Measurements from ENCODE around the gene BNC2.

DNA sequence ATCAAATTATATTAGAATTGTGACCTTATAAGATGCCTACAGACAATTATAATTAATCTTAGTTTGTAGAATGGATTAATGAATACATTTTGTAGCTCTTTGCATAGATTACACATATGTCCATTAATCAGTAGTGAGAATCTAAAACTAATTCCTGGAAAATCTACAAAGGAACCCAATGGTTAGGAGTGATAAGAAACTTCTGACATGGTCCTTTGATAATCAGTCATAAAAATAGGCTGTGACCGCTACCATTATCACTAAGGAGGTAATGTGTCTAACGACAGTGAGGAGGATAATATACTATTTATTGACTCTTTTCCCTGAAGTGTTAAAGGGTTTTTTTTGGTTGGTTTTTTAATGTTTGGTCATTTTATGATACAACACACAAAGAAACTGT lies 46.6 kb downstream of the BNC2 start:
- TF ChIP-seq, protein P1, sequence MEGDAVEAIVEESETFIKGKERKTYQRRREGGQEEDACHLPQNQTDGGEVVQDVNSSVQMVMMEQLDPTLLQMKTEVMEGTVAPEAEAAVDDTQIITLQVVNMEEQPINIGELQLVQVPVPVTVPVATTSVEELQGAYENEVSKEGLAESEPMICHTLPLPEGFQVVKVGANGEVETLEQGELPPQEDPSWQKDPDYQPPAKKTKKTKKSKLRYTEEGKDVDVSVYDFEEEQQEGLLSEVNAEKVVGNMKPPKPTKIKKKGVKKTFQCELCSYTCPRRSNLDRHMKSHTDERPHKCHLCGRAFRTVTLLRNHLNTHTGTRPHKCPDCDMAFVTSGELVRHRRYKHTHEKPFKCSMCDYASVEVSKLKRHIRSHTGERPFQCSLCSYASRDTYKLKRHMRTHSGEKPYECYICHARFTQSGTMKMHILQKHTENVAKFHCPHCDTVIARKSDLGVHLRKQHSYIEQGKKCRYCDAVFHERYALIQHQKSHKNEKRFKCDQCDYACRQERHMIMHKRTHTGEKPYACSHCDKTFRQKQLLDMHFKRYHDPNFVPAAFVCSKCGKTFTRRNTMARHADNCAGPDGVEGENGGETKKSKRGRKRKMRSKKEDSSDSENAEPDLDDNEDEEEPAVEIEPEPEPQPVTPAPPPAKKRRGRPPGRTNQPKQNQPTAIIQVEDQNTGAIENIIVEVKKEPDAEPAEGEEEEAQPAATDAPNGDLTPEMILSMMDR (conservative IDR thresholded peaks at IDR 0.05 in 1 of 2, IDR thresholded peaks at IDR 0.05 in 1 of 2; ENCODE audit: low read depth in 1 of 2, low read length in 2 of 2), result no peak
- TF ChIP-seq EZH2 (IDR thresholded peaks at IDR 0.05; ENCODE audit: low read length, missing control alignments), result no peak

Data from fibroblast of lung (primary cell).